A673 (cell line): Measurements from ENCODE around the gene SMIM38.

Experiments used
- EZH2 ChIP-seq: fragments of 200-600 bp; sonication (generic); IDR thresholded peaks from 2 replicates; pipeline ENCODE4 v1.6.1; 2017; ENCODE audit warnings: borderline replicate concordance, low read depth, mild to moderate bottlenecking, mixed read lengths, antibody characterized with exemption, low read length; ENCODE audit not compliant: poor library complexity, severe bottlenecking
- TF ChIP-seq, protein P1 (sequence below): fragments of 300-800, 200-600 bp; sonication (generic); conservative IDR thresholded peaks from 2 replicates; pipeline ENCODE4 v1.5.1; 2017; ENCODE audit warnings: low read depth, mild to moderate bottlenecking, antibody characterized with exemption, low read length, moderate library complexity, mixed read lengths

DNA sequence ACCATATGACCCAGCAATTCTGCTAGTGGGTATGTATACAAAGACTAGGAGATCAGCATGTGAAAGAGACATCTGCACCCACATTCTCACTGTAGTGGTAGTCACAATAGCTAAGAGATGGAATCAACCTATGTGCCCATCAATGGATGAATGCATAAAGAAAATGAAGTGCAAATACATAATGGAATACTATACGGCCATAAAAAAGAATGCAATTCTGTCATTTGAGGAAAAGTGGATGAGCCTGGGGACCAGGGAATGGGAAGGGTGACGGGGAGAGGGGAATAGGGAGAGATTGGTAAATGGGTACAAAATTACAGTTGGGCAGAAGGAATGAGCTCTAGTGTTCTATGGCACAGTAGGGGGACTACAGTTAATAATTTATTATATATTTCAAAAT, 26.7 kb upstream of the SMIM38 start:
- TF ChIP-seq, protein P1, sequence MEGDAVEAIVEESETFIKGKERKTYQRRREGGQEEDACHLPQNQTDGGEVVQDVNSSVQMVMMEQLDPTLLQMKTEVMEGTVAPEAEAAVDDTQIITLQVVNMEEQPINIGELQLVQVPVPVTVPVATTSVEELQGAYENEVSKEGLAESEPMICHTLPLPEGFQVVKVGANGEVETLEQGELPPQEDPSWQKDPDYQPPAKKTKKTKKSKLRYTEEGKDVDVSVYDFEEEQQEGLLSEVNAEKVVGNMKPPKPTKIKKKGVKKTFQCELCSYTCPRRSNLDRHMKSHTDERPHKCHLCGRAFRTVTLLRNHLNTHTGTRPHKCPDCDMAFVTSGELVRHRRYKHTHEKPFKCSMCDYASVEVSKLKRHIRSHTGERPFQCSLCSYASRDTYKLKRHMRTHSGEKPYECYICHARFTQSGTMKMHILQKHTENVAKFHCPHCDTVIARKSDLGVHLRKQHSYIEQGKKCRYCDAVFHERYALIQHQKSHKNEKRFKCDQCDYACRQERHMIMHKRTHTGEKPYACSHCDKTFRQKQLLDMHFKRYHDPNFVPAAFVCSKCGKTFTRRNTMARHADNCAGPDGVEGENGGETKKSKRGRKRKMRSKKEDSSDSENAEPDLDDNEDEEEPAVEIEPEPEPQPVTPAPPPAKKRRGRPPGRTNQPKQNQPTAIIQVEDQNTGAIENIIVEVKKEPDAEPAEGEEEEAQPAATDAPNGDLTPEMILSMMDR: no peak
- no peak for TF ChIP-seq EZH2
